HepG2 (cell line): ENCODE results near the gene SESN2. TPM values are rescaled to one million over a fixed set of nuclear protein-coding genes. Genes with fewer than 3 reads are reported as not detected.

ENCODE experiments used
- AHR ChIP-seq: IDR thresholded peaks from 2 replicates; pipeline ENCODE4 v1.6.1; 2018; ENCODE audit warnings: missing genetic modification reagents, missing compliant biosample characterization
- CHD4 ChIP-seq: fragments of 200-600 bp; sonication (generic); IDR thresholded peaks from 2 replicates; pipeline ENCODE4 v1.7.0; 2017; ENCODE audit warnings: mild to moderate bottlenecking, low read length, borderline replicate concordance
- ELF1 ChIP-seq: sonication (generic); formaldehyde crosslinking; IDR thresholded peaks from 2 replicates; pipeline ENCODE4 v1.4.0; 2020; ENCODE audit warnings: missing genetic modification reagents
- ETV5 ChIP-seq: IDR thresholded peaks from 2 replicates; pipeline ENCODE4 v1.6.1; 2018; ENCODE audit warnings: missing biosample characterization, missing genetic modification reagents, inconsistent platforms, borderline replicate concordance
- GLI4 ChIP-seq: sonication (generic); formaldehyde crosslinking; IDR thresholded peaks from 2 replicates; pipeline ENCODE4 v1.5.1; 2020; ENCODE audit warnings: missing genetic modification reagents, mild to moderate bottlenecking, moderate library complexity, borderline replicate concordance
- GMEB2 ChIP-seq: IDR thresholded peaks from 2 replicates; pipeline ENCODE4 v1.6.1; 2016; ENCODE audit warnings: missing biosample characterization, missing genetic modification reagents, low read depth
- GRHL1 ChIP-seq: sonication (generic); formaldehyde crosslinking; conservative IDR thresholded peaks from 2 replicates; pipeline ENCODE4 v1.8.0; 2022; ENCODE audit warnings: missing genetic modification reagents
- HDAC1 ChIP-seq: sonication (generic); formaldehyde crosslinking; IDR thresholded peaks from 2 replicates; pipeline ENCODE4 v1.5.1; 2020; ENCODE audit warnings: mild to moderate bottlenecking, missing genetic modification reagents
- HDAC2 ChIP-seq: sonication (generic); formaldehyde crosslinking; IDR thresholded peaks from 2 replicates; pipeline ENCODE4 v1.4.0; 2020; ENCODE audit warnings: missing genetic modification reagents
- HHEX ChIP-seq: IDR thresholded peaks from 2 replicates; pipeline ENCODE4 v1.6.1; 2016; ENCODE audit warnings: control low read depth
- HMG20A ChIP-seq: IDR thresholded peaks from 2 replicates; pipeline ENCODE4 v1.6.1; 2016; ENCODE audit warnings: borderline replicate concordance
- SNRNP70 ChIP-seq: fragments of 200-400 bp; formaldehyde crosslinking; IDR thresholded peaks from 2 replicates; pipeline ENCODE4 v1.6.1; 2017; ENCODE audit warnings: mild to moderate bottlenecking, low read depth, low read length, moderate library complexity
- TEAD2 ChIP-seq: sonication (generic); formaldehyde crosslinking; IDR thresholded peaks from 2 replicates; pipeline ENCODE4 v1.9.0; 2021; ENCODE audit warnings: missing genetic modification reagents
- ZNF646 ChIP-seq: sonication (generic); formaldehyde crosslinking; IDR thresholded peaks from 2 replicates; pipeline ENCODE4 v1.9.0; 2021; ENCODE audit warnings: mild to moderate bottlenecking, missing genetic modification reagents
- ZNF672 ChIP-seq: sonication (generic); formaldehyde crosslinking; IDR thresholded peaks from 2 replicates; pipeline ENCODE4 v1.8.1; 2022; ENCODE audit warnings: missing genetic modification reagents
- ZNF704 ChIP-seq: sonication (generic); formaldehyde crosslinking; IDR thresholded peaks from 2 replicates; pipeline ENCODE4 v1.8.1; 2023; ENCODE audit warnings: mild to moderate bottlenecking, inconsistent platforms, moderate library complexity, missing genetic modification reagents, borderline replicate concordance
- ZNF850 ChIP-seq: sonication (generic); formaldehyde crosslinking; conservative IDR thresholded peaks from 2 replicates; pipeline ENCODE4 v1.9.0; 2021; ENCODE audit warnings: mild to moderate bottlenecking, missing genetic modification reagents
- ZNF879 ChIP-seq: sonication (generic); formaldehyde crosslinking; IDR thresholded peaks from 2 replicates; pipeline ENCODE4 v1.8.1; 2023; ENCODE audit warnings: missing genetic modification reagents
- polyA plus RNA-seq, 8 experiments: library from polyadenylated mRNA; depleted of rRNA in 3 of 8; stranded (reverse) in 7 of 8; unstranded in 1 of 8; fragments of >200 nt; fragmentation: Illumina TruSeq in 4 of 8; extraction: Trizol in 4 of 8; gene quantifications; 2 replicates each; pipeline versions ENCODE4 v1.2.1 to v1.2.3, GENCODE V29; 2011 to 2016; ENCODE audit warnings: low read depth in 4 of 8, missing spikeins in 1 of 8, mixed read lengths in 1 of 8; ENCODE audit not compliant: insufficient read depth in 1 of 8
- total RNA-seq, 5 experiments: library from RNA; depleted of rRNA; stranded (reverse); fragments of >200 nt; fragmentation: Illumina TruSeq; extraction: Trizol; gene quantifications; 2 replicates each; pipeline ENCODE4 v1.2.3, GENCODE V29; 2016; ENCODE audit warnings: low read depth in 1 of 5

Gene SESN2
- total and polyA plus RNA-seq, 2 of the 13 experiments (the other 11 are each of a cell fraction or from before 2014, with no cell fraction given) = 13.2 to 19.1 TPM

- no peak for TF ChIP-seq ZNF646 (CRISPR knock-in tag)
- no peak for TF ChIP-seq GRHL1 (CRISPR knock-in tag)
- TF ChIP-seq TEAD2 (CRISPR knock-in tag) = no peak
- TF ChIP-seq CHD4 = no peak
- TF ChIP-seq ELF1 (CRISPR knock-in tag) = no peak
- TF ChIP-seq HDAC2 (CRISPR knock-in tag) = no peak; the same call in 1 of the 2 replicates
- no peak for TF ChIP-seq SNRNP70
- TF ChIP-seq ZNF850 (CRISPR knock-in tag) = no peak
- no peak for TF ChIP-seq HHEX (CRISPR knock-in tag)
- no peak for TF ChIP-seq ZNF879
- TF ChIP-seq ZNF672 (CRISPR knock-in tag) = no peak
- TF ChIP-seq HMG20A (CRISPR knock-in tag) = no peak
- TF ChIP-seq ETV5 = no peak
- TF ChIP-seq GMEB2 (CRISPR knock-in tag) = no peak
- TF ChIP-seq ZNF704 (CRISPR knock-in tag) = no peak
- TF ChIP-seq AHR (CRISPR knock-in tag) = no peak
- TF ChIP-seq HDAC1 (CRISPR knock-in tag) = peak; percentile 82
- no peak for TF ChIP-seq GLI4
Measured at GRCh38 chr1:28259252-28259933, at the start of gene SESN2 (continued).
